ENCODE data around the gene SNTG2. TPM values are rescaled to one million over a fixed set of nuclear protein-coding genes. Genes with fewer than 3 reads are reported as not detected.

Gene SNTG2
- total RNA-seq, 4 donors from 2014 or later = 1.7 to 5.9 (median 2.0) TPM; not detected in 1

DNA sequence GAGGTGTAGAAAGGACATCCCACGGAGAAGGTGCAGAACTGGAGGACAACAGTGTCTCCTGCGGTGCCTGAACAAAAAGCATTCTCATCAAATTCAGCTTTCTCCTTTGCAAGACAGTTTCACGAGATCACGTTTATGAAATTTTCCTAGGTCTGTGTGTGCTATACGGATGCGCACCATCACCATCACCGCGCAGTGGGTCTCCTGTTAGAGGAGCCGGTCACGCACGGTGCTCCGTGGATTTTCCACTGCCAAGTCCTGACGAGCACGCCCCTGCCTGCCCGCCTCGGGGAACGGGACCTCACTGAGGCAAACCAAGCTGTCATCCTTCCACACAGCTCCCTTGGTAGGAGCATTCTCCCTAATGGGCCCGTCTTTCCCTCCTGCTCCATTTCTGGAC, 322.2 kb downstream of the SNTG2 start:
- H3K4me3 ChIP-seq = no peak overlapping the region
- intact Hi-C loops (cut with DNase I) = no loop called here
- no peak for DNase-seq
- H3K36me3 ChIP-seq = no peaks in the 10 kb centered on the region
- no peak overlapping the region for H3K27ac ChIP-seq
- H3K9me3 ChIP-seq = no peaks in the 10 kb centered on the region
- WGBS, 2 donors = 87 to 88% methylated on average over 18 of the region's 18 CpGs
- no peaks in the 10 kb centered on the region for H3K4me1 ChIP-seq
- TF ChIP-seq POLR2A (IDR thresholded peaks at IDR 0.05) = no peak
- TF ChIP-seq, protein P1, sequence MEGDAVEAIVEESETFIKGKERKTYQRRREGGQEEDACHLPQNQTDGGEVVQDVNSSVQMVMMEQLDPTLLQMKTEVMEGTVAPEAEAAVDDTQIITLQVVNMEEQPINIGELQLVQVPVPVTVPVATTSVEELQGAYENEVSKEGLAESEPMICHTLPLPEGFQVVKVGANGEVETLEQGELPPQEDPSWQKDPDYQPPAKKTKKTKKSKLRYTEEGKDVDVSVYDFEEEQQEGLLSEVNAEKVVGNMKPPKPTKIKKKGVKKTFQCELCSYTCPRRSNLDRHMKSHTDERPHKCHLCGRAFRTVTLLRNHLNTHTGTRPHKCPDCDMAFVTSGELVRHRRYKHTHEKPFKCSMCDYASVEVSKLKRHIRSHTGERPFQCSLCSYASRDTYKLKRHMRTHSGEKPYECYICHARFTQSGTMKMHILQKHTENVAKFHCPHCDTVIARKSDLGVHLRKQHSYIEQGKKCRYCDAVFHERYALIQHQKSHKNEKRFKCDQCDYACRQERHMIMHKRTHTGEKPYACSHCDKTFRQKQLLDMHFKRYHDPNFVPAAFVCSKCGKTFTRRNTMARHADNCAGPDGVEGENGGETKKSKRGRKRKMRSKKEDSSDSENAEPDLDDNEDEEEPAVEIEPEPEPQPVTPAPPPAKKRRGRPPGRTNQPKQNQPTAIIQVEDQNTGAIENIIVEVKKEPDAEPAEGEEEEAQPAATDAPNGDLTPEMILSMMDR (IDR thresholded peaks at IDR 0.05) = no peak
- H3K27me3 ChIP-seq = no peaks in the 10 kb centered on the region

DNA sequence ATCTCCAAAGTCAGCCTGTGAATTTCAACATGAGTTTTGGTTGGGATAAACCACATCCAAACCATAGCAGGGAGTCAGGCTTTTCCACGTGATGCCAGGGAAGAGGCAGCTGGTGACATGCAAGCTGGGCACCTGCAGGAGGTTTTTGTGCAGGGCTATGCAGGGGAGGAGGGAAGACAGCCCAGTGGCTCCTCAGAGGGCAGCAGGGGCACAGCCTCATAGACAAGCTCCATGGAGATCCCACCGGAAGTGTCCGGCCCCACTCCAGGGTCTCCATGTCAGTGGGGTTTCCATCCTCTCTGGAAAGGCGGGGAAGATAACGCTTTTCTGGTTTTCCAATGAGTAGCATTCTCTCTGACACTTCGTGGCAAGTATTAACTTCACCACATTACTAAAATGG, 327.0 kb downstream of the SNTG2 start:
- no peak for DNase-seq
- TF ChIP-seq POLR2A (IDR thresholded peaks at IDR 0.05) = no peak
- TF ChIP-seq, protein P1 (IDR thresholded peaks at IDR 0.05) = no peak

DNA sequence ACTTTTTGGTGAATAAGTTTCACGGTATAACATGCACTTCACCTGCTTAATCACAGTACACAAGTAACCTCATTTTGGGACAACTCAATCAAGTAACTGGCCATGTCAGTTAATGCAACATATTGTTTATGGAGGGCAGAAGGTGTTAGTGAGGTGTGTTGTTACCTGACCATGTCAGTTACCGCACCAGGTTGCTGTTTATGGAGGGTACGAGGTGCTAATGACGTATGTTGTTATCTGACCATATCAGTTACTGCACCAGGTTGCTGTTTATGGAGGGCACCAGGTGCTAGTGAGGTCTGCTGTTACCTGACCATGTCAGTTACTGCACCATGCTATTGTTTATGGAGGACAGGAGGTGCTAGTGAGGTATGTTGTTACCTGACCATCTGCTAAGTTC, 327.5 kb downstream of the SNTG2 start:
- Histone ChIP-seq H3K27me3 (peaks cover 0 to 2% (median 0%) of the 10 kb centered on the region in 4 donors), H3K9me3 (no peaks in the 10 kb centered on the region), H3K36me3 (no peaks in the 10 kb centered on the region), H3K4me1 (no peaks in the 10 kb centered on the region), H3K4me3 (no peak overlapping the region), H3K27ac (no peak overlapping the region)
- TF ChIP-seq, protein P1 (IDR thresholded peaks at IDR 0.05) = no peak
- TF ChIP-seq POLR2A (IDR thresholded peaks at IDR 0.05) = no peak
- WGBS, 2 donors = 74 to 78% methylated on average over 4 of the region's 4 CpGs
- DNase-seq = no peak
- intact Hi-C loops (cut with DNase I) = no loop called here

More for the DNA sequence above, 327.0 kb downstream of the SNTG2 start:
- no peaks in the 10 kb centered on the region for H3K9me3 ChIP-seq
- no peaks in the 10 kb centered on the region for H3K4me1 ChIP-seq
- 78 to 85% methylated on average over 6 of the region's 6 CpGs for WGBS, 2 donors
- no peak overlapping the region for H3K27ac ChIP-seq
- H3K36me3 ChIP-seq = no peaks in the 10 kb centered on the region
- H3K27me3 ChIP-seq = no peaks in the 10 kb centered on the region
- intact Hi-C loops (cut with DNase I) = no loop called here
- H3K4me3 ChIP-seq = no peak overlapping the region

DNA sequence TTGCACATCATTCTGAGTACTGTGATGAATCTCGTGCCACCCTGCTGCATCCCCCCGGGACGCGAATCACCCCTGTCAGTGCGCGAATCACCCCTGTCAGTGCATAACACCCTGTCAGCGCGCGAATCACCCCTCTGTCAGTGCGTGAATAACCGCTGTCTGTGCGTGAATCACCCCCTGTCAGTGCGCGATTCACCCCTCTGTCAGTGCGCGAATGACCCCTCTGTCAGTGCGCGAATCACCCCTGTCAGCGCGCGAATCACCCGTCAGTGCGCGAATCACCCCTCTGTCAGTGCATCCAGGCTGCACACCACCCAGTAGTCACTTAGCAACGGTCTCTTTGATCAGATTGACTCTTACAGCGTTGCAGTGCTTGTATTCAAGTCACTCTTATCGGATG, 328.2 kb downstream of the SNTG2 start:
- 82 to 87% methylated on average over 27 of the region's 27 CpGs for WGBS, 2 donors
- DNase-seq = no peak
- peaks cover 0 to 7% (median 0%) of the 10 kb centered on the region in 4 donors for H3K27me3 ChIP-seq
- H3K4me3 ChIP-seq = no peak overlapping the region
- H3K36me3 ChIP-seq = no peaks in the 10 kb centered on the region
- no peaks in the 10 kb centered on the region for H3K9me3 ChIP-seq
- no peak for TF ChIP-seq POLR2A (IDR thresholded peaks at IDR 0.05)
- TF ChIP-seq, protein P1 (IDR thresholded peaks at IDR 0.05) = no peak
- intact Hi-C loops (cut with DNase I) = no loop called here
- no peaks in the 10 kb centered on the region for H3K4me1 ChIP-seq
- no peak overlapping the region for H3K27ac ChIP-seq

DNA sequence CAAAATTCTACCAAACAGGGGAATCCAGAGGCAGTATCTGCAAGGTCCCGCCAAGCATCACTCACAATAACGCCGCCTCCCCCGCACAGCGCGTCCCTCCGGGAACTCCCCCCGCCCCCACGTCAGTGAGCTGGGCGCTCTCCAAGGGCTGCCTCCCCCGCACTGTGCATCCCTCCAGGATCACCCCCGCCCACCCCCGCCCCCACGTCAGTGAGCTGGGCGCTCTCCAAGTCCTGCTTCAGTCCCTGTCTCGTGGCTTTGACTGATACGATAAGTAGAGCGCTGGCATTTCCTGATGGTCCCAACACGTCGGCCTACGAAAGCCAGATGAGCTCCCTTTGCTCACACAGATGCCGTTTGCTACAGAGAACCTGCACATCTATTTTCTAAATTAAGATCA, 331.9 kb downstream of the SNTG2 start:
- no peak for DNase-seq
- no peak for TF ChIP-seq POLR2A (IDR thresholded peaks at IDR 0.05)
- TF ChIP-seq, protein P1 (IDR thresholded peaks at IDR 0.05) = no peak
- Histone ChIP-seq H3K9me3 (no peaks in the 10 kb centered on the region), H3K4me1 (no peaks in the 10 kb centered on the region), H3K27ac (no peak overlapping the region), H3K4me3 (no peak overlapping the region), H3K27me3 (peaks cover 0 to 7% (median 0%) of the 10 kb centered on the region in 4 donors), H3K36me3 (no peaks in the 10 kb centered on the region)
- intact Hi-C loops (cut with DNase I) = no loop called here
- WGBS, 2 donors = 57 to 62% methylated on average over 11 of the region's 22 CpGs

Data from esophagus squamous epithelium (tissue), 5 donors.